H1 (cell line): ENCODE results near the gene ADGRG2. TPM values are rescaled to one million over a fixed set of nuclear protein-coding genes. Genes with fewer than 3 reads are reported as not detected.

Experiments
- BACH1 ChIP-seq: IDR thresholded peaks from 2 replicates; pipeline ENCODE4 v1.6.1; 2012; ENCODE audit warnings: low read length, improper control_type of control experiment
- CBX8 ChIP-seq: fragments of 300-800, 300-1000 bp; sonication (generic); IDR thresholded peaks from 2 replicates; pipeline ENCODE4 v1.7.1; 2016; ENCODE audit warnings: low read depth, low read length, borderline replicate concordance
- CEBPB ChIP-seq: IDR thresholded peaks from 2 replicates; pipeline ENCODE4 v1.6.1; 2012; ENCODE audit warnings: low read depth, low read length
- HDAC2 ChIP-seq, 2 experiments: fragments of 300-600 bp in 1 of 2; sonication (generic) in 1 of 2; IDR thresholded peaks; 2 replicates each; pipeline ENCODE4 v1.6.1; 2011 to 2012; ENCODE audit warnings: low read depth in 2 of 2, low read length in 2 of 2, mild to moderate bottlenecking in 2 of 2, moderate library complexity in 2 of 2, borderline replicate concordance in 1 of 2, inconsistent platforms in 1 of 2
- KDM1A ChIP-seq: fragments of 200-600, 300-600 bp; sonication (generic); IDR thresholded peaks from 2 replicates; pipeline ENCODE4 v1.7.1; 2016; ENCODE audit warnings: mild to moderate bottlenecking, low read length, borderline replicate concordance
- polyA plus RNA-seq, 7 experiments: library from polyadenylated mRNA; depleted of rRNA in 3 of 7; stranded (reverse) in 5 of 7; unstranded in 2 of 7; fragments of >200 nt in 5 of 7; fragments of 200-250 nt in 2 of 7; gene quantifications; 1 replicate in 5 of 7; 2 replicates in 1 of 7; 4 replicates in 1 of 7; pipeline versions ENCODE4 v1.2.1 to v1.2.3, GENCODE V29; 2011 to 2013; ENCODE audit warnings: missing spikeins in 2 of 7, mixed read lengths in 2 of 7
- total RNA-seq: library from RNA; stranded (reverse); fragmentation: NEBNext Ultra II Directional; extraction: Animal tissue kit (Norgen Biotek cat#: 25700); gene quantifications from 2 replicates; pipeline ENCODE4 v1.2.1, GENCODE V29; 2021
- TF ChIP-seq, protein P1 (sequence below): IDR thresholded peaks from 2 replicates; pipeline ENCODE4 v1.6.1; 2012; ENCODE audit warnings: low read length, inconsistent platforms

The ADGRG2 gene
- total and polyA plus RNA-seq, 2 of the 8 experiments (the other 6 are each of a cell fraction or from before 2014, with no cell fraction given): 8.9 to 13.3 TPM

GRCh38 chrX:19086102-19086772 lies 36.0 kb downstream of the ADGRG2 start (continued):
- TF ChIP-seq CBX8: no peak
- no peak for TF ChIP-seq HDAC2 (IDR thresholded peaks at IDR 0.05; ENCODE audit: borderline replicate concordance in 1 of 2, low read depth in 2 of 2, low read length in 2 of 2)
- no peak for TF ChIP-seq BACH1
- TF ChIP-seq, protein P1, sequence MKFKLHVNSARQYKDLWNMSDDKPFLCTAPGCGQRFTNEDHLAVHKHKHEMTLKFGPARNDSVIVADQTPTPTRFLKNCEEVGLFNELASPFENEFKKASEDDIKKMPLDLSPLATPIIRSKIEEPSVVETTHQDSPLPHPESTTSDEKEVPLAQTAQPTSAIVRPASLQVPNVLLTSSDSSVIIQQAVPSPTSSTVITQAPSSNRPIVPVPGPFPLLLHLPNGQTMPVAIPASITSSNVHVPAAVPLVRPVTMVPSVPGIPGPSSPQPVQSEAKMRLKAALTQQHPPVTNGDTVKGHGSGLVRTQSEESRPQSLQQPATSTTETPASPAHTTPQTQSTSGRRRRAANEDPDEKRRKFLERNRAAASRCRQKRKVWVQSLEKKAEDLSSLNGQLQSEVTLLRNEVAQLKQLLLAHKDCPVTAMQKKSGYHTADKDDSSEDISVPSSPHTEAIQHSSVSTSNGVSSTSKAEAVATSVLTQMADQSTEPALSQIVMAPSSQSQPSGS: no peak
- no peak for TF ChIP-seq CEBPB
- no peak for TF ChIP-seq KDM1A
